AG04449 (cell line): ENCODE data around the gene ZBTB16.

Source experiments
- CTCF ChIA-PET: fragments of 350-600 bp; formaldehyde crosslinking; extraction: SDS; loops from one replicate; lab custom pipeline; 2021; ENCODE audit warnings: antibody characterized with exemption; lab: Yijun Ruan, JAX
- POLR2A ChIA-PET: fragments of 400-600, 350-600 bp; formaldehyde crosslinking; extraction: SDS; loops from one replicate; lab custom pipeline; 2020; ENCODE audit warnings: antibody characterized with exemption, inconsistent platforms; lab: Yijun Ruan, JAX
- DNase-seq: peaks from one replicate; pipeline ENCODE4 v3.0.0-alpha.2; 2010; ENCODE audit warnings: low read depth, low spot score
- H3K4me3 ChIP-seq: 2 replicates; pipeline ENCODE4 v1.5.1; 2011; ENCODE audit warnings: low read depth, mild to moderate bottlenecking, control low read depth, low read length
- TF ChIP-seq, protein P1 (sequence below): IDR thresholded peaks from one replicate; pipeline ENCODE4 v1.5.1; 2011; ENCODE audit warnings: mild to moderate bottlenecking, moderate library complexity, low read length, control low read depth, inconsistent platforms; ENCODE audit not compliant: insufficient read depth; ENCODE audit errors: missing control alignments

ZBTB16 gene

DNA sequence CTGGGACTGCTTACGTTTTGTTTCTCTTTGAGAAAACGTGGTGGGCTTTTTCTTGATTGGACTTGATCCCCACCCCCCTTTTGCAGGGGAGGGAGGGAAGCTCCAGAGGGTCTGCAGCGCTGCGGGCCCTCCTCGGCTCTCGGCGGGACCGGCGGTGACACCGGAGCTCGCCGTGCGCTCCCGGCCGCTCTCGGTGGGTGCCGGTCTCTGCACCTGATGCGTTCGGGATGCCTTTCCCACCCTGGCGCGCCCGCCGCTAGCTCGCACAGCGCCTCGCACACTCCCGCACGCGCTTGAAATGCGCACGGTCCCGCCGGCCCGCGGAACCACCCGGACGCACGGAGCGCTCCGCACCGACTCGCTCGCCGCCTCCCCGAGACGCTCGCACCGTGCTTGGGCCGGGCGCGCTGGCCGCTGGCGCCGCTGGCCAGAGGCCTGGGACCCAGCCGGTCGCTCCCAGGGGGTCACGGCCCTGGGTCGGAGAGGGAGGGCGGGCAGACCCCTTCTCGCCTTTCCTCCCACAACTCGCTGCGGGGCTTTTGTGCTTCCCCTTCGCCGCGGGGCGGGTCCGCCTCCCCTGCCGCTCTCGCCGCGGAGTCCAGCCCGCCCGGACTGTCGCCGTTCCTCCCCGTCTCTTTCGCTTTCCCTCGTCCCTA lies 1.0 kb downstream of the ZBTB16 start:
- H3K4me3 ChIP-seq, result peak overlapping the region; percentile 58
- TF ChIP-seq, protein P1, sequence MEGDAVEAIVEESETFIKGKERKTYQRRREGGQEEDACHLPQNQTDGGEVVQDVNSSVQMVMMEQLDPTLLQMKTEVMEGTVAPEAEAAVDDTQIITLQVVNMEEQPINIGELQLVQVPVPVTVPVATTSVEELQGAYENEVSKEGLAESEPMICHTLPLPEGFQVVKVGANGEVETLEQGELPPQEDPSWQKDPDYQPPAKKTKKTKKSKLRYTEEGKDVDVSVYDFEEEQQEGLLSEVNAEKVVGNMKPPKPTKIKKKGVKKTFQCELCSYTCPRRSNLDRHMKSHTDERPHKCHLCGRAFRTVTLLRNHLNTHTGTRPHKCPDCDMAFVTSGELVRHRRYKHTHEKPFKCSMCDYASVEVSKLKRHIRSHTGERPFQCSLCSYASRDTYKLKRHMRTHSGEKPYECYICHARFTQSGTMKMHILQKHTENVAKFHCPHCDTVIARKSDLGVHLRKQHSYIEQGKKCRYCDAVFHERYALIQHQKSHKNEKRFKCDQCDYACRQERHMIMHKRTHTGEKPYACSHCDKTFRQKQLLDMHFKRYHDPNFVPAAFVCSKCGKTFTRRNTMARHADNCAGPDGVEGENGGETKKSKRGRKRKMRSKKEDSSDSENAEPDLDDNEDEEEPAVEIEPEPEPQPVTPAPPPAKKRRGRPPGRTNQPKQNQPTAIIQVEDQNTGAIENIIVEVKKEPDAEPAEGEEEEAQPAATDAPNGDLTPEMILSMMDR, result no peak
- ChIA-PET POLR2A (no interaction called here), CTCF (no interaction called here)
- no peak for DNase-seq

GRCh38 chr11:114061048-114061680 lies 1.7 kb downstream of the ZBTB16 start:
- no peak for DNase-seq
- TF ChIP-seq, protein P1, result no peak
- CTCF ChIA-PET, result no interaction called here
- POLR2A ChIA-PET, result no interaction called here
- H3K4me3 ChIP-seq, result peak overlapping the region; percentile 58

GRCh38 chr11:114061681-114062049 lies 2.2 kb downstream of the ZBTB16 start:
- TF ChIP-seq, protein P1, result no peak
- DNase-seq, result no peak
- CTCF ChIA-PET, result no interaction called here
- POLR2A ChIA-PET, result no interaction called here
- no peak overlapping the region for H3K4me3 ChIP-seq

DNA sequence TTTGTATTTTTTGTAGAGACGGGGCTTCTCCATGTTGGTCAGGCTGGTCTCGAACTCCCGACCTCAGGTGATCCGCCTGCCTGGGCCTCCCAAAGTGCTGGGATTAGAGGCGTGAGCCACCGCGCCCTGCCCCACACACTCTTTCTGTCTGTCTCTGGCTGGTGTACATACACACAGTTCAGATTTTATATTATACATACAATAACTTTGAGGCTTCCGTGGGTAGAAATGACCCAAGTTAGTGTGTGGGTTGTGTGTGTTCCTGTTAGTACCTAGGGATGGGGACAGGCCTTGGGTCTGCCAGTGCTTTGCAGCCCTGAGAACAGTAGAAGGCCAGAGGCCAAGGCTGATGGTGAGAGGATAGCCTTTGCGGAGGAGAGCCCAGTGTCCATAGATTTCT lies 2.8 kb downstream of the ZBTB16 start:
- ChIA-PET CTCF (no interaction called here), POLR2A (no interaction called here)
- H3K4me3 ChIP-seq, result no peak overlapping the region
- no peak for DNase-seq
- TF ChIP-seq, protein P1, result no peak

GRCh38 chr11:114063149-114063828 lies 3.8 kb downstream of the ZBTB16 start:
- ChIA-PET CTCF (no interaction called here), POLR2A (no interaction called here)
- H3K4me3 ChIP-seq, result no peak overlapping the region
- TF ChIP-seq, protein P1, result no peak
- DNase-seq, result no peak

- ChIA-PET CTCF (no interaction called here), POLR2A (no interaction called here)
- no peak for DNase-seq
- TF ChIP-seq, protein P1, result no peak
- H3K4me3 ChIP-seq, result no peak overlapping the region
Observed at GRCh38 chr11:114063829-114064201, 4.3 kb downstream of the ZBTB16 start.
